ENCODE results near the gene PHACTR2. TPM values are rescaled to one million over a fixed set of nuclear protein-coding genes. Genes with fewer than 3 reads are reported as not detected.
"Not testable (repeated sequence)": the region's sequence is repeated elsewhere in the genome, so short reads cannot be mapped to it uniquely, and the experiment has no call there.

PHACTR2 gene
- total RNA-seq: 100 to 1,000 TPM; 164 to 222 TPM
- 42.0 TPM for polyA plus RNA-seq (2013, experiment 1 of 2)
- 48.6 TPM for polyA plus RNA-seq (2013, experiment 2 of 2)
- long read RNA-seq, experiment 1, full-length matches to known transcripts: 4 of 7 reads
- long read RNA-seq, experiment 1, partial matches to known transcripts: 2 of 7 reads
- long read RNA-seq, experiment 1, other reads (novel, unspliced or antisense): 1 of 7 reads
- long read RNA-seq, experiment 2, full-length matches to known transcripts: 80 of 109 reads
- long read RNA-seq, experiment 2, partial matches to known transcripts: 18 of 109 reads
- long read RNA-seq, experiment 2, other reads (novel, unspliced or antisense): 11 of 109 reads
- long read RNA-seq, experiment 3, full-length matches to known transcripts: 451 of 754 reads
- long read RNA-seq, experiment 3, partial matches to known transcripts: 245 of 754 reads
- long read RNA-seq, experiment 3, other reads (novel, unspliced or antisense): 58 of 754 reads
- long read RNA-seq, experiment 4, full-length matches to known transcripts: 4 of 71 reads
- long read RNA-seq, experiment 4, partial matches to known transcripts: 57 of 71 reads
- long read RNA-seq, experiment 4, other reads (novel, unspliced or antisense): 10 of 71 reads

- Mint-ChIP-seq H3K27ac (peak within 1 kb of the TSS; percentile 86), H3K36me3 (ENCODE audit: low read depth) (peaks cover 19% of the 10 kb centered on the region), H3K4me1 (peaks cover 55% of the 10 kb centered on the region), H3K4me3 (peak within 1 kb of the TSS; percentile 83), H3K9me3 (peaks cover 13% of the 10 kb centered on the region), H3K27me3 (ENCODE audit: insufficient read depth) (no peaks in the 10 kb centered on the region)
- peaks cover 17% of the 10 kb centered on the region for H3K9me3 ChIP-seq (ENCODE audit: control insufficient read depth, low read length)
- peak within 1 kb of the TSS; percentile 82 for H3K9ac ChIP-seq (ENCODE audit: extremely low read depth, low read length, poor library complexity, severe bottlenecking)
- 0% methylated on average over 29 to 69 of the region's 69 CpGs for WGBS, 2 experiments (ENCODE audit: insufficient coverage in 1 of 2, insufficient read length in 1 of 2)
- TF ChIP-seq, protein P1, sequence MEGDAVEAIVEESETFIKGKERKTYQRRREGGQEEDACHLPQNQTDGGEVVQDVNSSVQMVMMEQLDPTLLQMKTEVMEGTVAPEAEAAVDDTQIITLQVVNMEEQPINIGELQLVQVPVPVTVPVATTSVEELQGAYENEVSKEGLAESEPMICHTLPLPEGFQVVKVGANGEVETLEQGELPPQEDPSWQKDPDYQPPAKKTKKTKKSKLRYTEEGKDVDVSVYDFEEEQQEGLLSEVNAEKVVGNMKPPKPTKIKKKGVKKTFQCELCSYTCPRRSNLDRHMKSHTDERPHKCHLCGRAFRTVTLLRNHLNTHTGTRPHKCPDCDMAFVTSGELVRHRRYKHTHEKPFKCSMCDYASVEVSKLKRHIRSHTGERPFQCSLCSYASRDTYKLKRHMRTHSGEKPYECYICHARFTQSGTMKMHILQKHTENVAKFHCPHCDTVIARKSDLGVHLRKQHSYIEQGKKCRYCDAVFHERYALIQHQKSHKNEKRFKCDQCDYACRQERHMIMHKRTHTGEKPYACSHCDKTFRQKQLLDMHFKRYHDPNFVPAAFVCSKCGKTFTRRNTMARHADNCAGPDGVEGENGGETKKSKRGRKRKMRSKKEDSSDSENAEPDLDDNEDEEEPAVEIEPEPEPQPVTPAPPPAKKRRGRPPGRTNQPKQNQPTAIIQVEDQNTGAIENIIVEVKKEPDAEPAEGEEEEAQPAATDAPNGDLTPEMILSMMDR (conservative IDR thresholded peaks at IDR 0.05): no peak
- DNase-seq: peak; percentile 94
- peak within 1 kb of the TSS; percentile 93 for H3K4me3 ChIP-seq (ENCODE audit: low read length)
- H3K27me3 ChIP-seq (ENCODE audit: control insufficient read depth, insufficient read depth, low read length, poor library complexity, severe bottlenecking): no peaks in the 10 kb centered on the region
- H3K36me3 ChIP-seq (ENCODE audit: control insufficient read depth, insufficient read depth, low read length): peaks cover 16% of the 10 kb centered on the region
- peaks cover 21% of the 10 kb centered on the region for H3K4me1 ChIP-seq (ENCODE audit: control insufficient read depth, insufficient read depth, low read length)
- peak within 1 kb of the TSS; percentile 83 for H3K27ac ChIP-seq (ENCODE audit: low read depth, low read length)
Measured at GRCh38 chr6:143677891-143678791, at the start of gene PHACTR2. Gene PHACTR2, plus strand, starts transcription at chr6:143677965. Its CDS starts 199 bp downstream, at chr6:143678164.

GRCh38 chr6:143629104-143630080 lies 48.4 kb upstream of the PHACTR2 start:
- Histone ChIP-seq H3K4me3 (ENCODE audit: low read length) (no peak overlapping the region), H3K9me3 (ENCODE audit: control insufficient read depth, low read length) (no peaks in the 10 kb centered on the region), H3K27me3 (ENCODE audit: control insufficient read depth, insufficient read depth, low read length, poor library complexity, severe bottlenecking) (no peaks in the 10 kb centered on the region), H3K4me1 (ENCODE audit: control insufficient read depth, insufficient read depth, low read length) (peaks cover 11% of the 10 kb centered on the region), H3K36me3 (ENCODE audit: control insufficient read depth, insufficient read depth, low read length) (no peaks in the 10 kb centered on the region), H3K27ac (ENCODE audit: low read depth, low read length) (no peak overlapping the region), H3K9ac (ENCODE audit: extremely low read depth, low read length, poor library complexity, severe bottlenecking) (no peak overlapping the region)
- Mint-ChIP-seq H3K36me3 (ENCODE audit: low read depth) (peaks cover 14% of the 10 kb centered on the region), H3K27me3 (ENCODE audit: insufficient read depth) (no peaks in the 10 kb centered on the region), H3K9me3 (no peaks in the 10 kb centered on the region), H3K27ac (no peak overlapping the region), H3K4me1 (peaks cover 20% of the 10 kb centered on the region), H3K4me3 (no peak overlapping the region)
- DNase-seq: no peak
- 92 to 96% methylated on average over 9 to 12 of the region's 12 CpGs for WGBS, 2 experiments (ENCODE audit: insufficient coverage in 1 of 2, insufficient read length in 1 of 2)
- TF ChIP-seq, protein P1 (conservative IDR thresholded peaks at IDR 0.05): no peak

GRCh38 chr6:143631196-143631595 lies 46.6 kb upstream of the PHACTR2 start:
- not testable (repeated sequence) for H3K9ac ChIP-seq (ENCODE audit: extremely low read depth, low read length, poor library complexity, severe bottlenecking); H3K4me3 ChIP-seq (ENCODE audit: low read length); H3K27me3 ChIP-seq (ENCODE audit: control insufficient read depth, insufficient read depth, low read length, poor library complexity, severe bottlenecking); H3K27me3 Mint-ChIP-seq (ENCODE audit: insufficient read depth); H3K4me3 Mint-ChIP-seq; H3K9me3 Mint-ChIP-seq; H3K36me3 ChIP-seq (ENCODE audit: control insufficient read depth, insufficient read depth, low read length); H3K9me3 ChIP-seq (ENCODE audit: control insufficient read depth, low read length); H3K36me3 Mint-ChIP-seq (ENCODE audit: low read depth); DNase-seq; H3K27ac Mint-ChIP-seq; H3K27ac ChIP-seq (ENCODE audit: low read depth, low read length)
- peaks cover 11% of the 10 kb centered on the region for H3K4me1 ChIP-seq (ENCODE audit: control insufficient read depth, insufficient read depth, low read length)
- 88 to 100% methylated on average over 3 to 4 of the region's 4 CpGs for whole genome bisulfite sequencing, 2 experiments (ENCODE audit: insufficient coverage in 1 of 2, insufficient read length in 1 of 2)
- H3K4me1 Mint-ChIP-seq: peaks cover 28% of the 10 kb centered on the region

Measured in endodermal cell (in vitro differentiated cells).